ENCODE results near the gene AURKA. TPM values are rescaled to one million over a fixed set of nuclear protein-coding genes. Genes with fewer than 3 reads are reported as not detected.

The AURKA gene
- total RNA-seq, 1 experiment from 2014 or later, result 139 TPM

- H3K9me3 ChIP-seq (ENCODE audit: low read length), result no peaks in the 10 kb centered on the region
- no peak overlapping the region for H3K27ac ChIP-seq (ENCODE audit: low read length)
- TF ChIP-seq CTCF (conservative IDR thresholded peaks at IDR 0.05; ENCODE audit: low read depth, low read length) (no peak), EZH2 (IDR thresholded peaks at IDR 0.05; ENCODE audit: low read length, unreplicated experiment) (no peak), EZH2phosphoT487 (IDR thresholded peaks at IDR 0.05; ENCODE audit: borderline replicate concordance, low read length) (no peak)
- no peak for DNase-seq
- ChIA-PET CTCF (no interaction called here), POLR2A (ENCODE audit: unreplicated experiment) (no interaction called here)
- H3K9ac ChIP-seq (ENCODE audit: low read length), result no peak overlapping the region
- no peaks in the 10 kb centered on the region for H3K4me1 ChIP-seq (ENCODE audit: insufficient read depth, low read length)
- peaks cover 43% of the 10 kb centered on the region for H3K27me3 ChIP-seq (ENCODE audit: low read length)
- H3F3A ChIP-seq (ENCODE audit: low read length, unreplicated experiment), result no peaks in the 10 kb centered on the region
- H3K9me2 ChIP-seq (replicated peaks; ENCODE audit: low read length), result no peaks in the 10 kb centered on the region
- no TSS peak for BruUV-seq (replicated peaks)
- no peak overlapping the region for H3K4me2 ChIP-seq (ENCODE audit: low read length)
- H3K4me3 ChIP-seq (ENCODE audit: low read length), result no peak overlapping the region
- no peaks in the 10 kb centered on the region for H3K36me3 ChIP-seq (ENCODE audit: low read depth, low read length)
- intact Hi-C loops (cut with micrococcal nuclease), result no loop called here
- no peak for ATAC-seq
- H2AFZ ChIP-seq (ENCODE audit: low read length), result no peak overlapping the region
- H3K79me2 ChIP-seq (ENCODE audit: low read length), result no peaks in the 10 kb centered on the region
- no peaks in the 10 kb centered on the region for H4K20me1 ChIP-seq (ENCODE audit: low read length)
Observed at GRCh38 chr20:56323206-56323605, 68.8 kb downstream of the AURKA start.

- no peak for TF ChIP-seq CTCF (conservative IDR thresholded peaks at IDR 0.05; ENCODE audit: low read depth, low read length)
- TF ChIP-seq EZH2 (IDR thresholded peaks at IDR 0.05; ENCODE audit: low read length, unreplicated experiment), result no peak
- TF ChIP-seq EZH2phosphoT487 (IDR thresholded peaks at IDR 0.05; ENCODE audit: borderline replicate concordance, low read length), result no peak
Observed at GRCh38 chr20:56322681-56323080, 69.3 kb downstream of the AURKA start.

More at GRCh38 chr20:56322681-56323080, 69.3 kb downstream of the AURKA start:
- CTCF ChIA-PET, result no interaction called here
- Histone ChIP-seq H4K20me1 (ENCODE audit: low read length) (no peaks in the 10 kb centered on the region), H3K4me3 (ENCODE audit: low read length) (no peak overlapping the region), H3K9me3 (ENCODE audit: low read length) (no peaks in the 10 kb centered on the region), H3K4me1 (ENCODE audit: insufficient read depth, low read length) (no peaks in the 10 kb centered on the region), H2AFZ (ENCODE audit: low read length) (no peak overlapping the region), H3K9ac (ENCODE audit: low read length) (no peak overlapping the region), H3F3A (ENCODE audit: low read length, unreplicated experiment) (no peaks in the 10 kb centered on the region), H3K27me3 (ENCODE audit: low read length) (peaks cover 48% of the 10 kb centered on the region), H3K36me3 (ENCODE audit: low read depth, low read length) (no peaks in the 10 kb centered on the region), H3K9me2 (replicated peaks; ENCODE audit: low read length) (no peaks in the 10 kb centered on the region), H3K79me2 (ENCODE audit: low read length) (no peaks in the 10 kb centered on the region), H3K27ac (ENCODE audit: low read length) (no peak overlapping the region), H3K4me2 (ENCODE audit: low read length) (no peak overlapping the region)
- POLR2A ChIA-PET (ENCODE audit: unreplicated experiment), result no interaction called here
- ATAC-seq, result no peak
- DNase-seq, result no peak
- BruUV-seq (replicated peaks), result no TSS peak
- intact Hi-C loops (cut with micrococcal nuclease), result no loop called here

Other genes with a start within 250 kb of the AURKA start
- gene MC3R, start 143.5 kb downstream of the AURKA start, total RNA-seq (2014; rRNA removed), result not detected in 2 replicates
- 27.8 and 37.9 TPM in 2 replicates for gene FAM210B, start 33.2 kb downstream of the AURKA start, total RNA-seq (2014; rRNA removed)
- gene CSTF1, start 430 bp upstream of the AURKA start, total RNA-seq (2014; rRNA removed), result 48.9 and 60.2 TPM in 2 replicates
- 0.04 and 0.17 TPM in 2 replicates for gene CASS4, start 20.0 kb upstream of the AURKA start, total RNA-seq (2014; rRNA removed)
- 122 and 149 TPM in 2 replicates for gene RTF2, start 76.4 kb upstream of the AURKA start, total RNA-seq (2014; rRNA removed)
- gene FAM209A, start 132.5 kb upstream of the AURKA start, total RNA-seq (2014; rRNA removed), result 0.51 and 0.92 TPM in 2 replicates
- gene FAM209B, start 141.0 kb upstream of the AURKA start, total RNA-seq (2014; rRNA removed), result 0.58 TPM in 1 of 2 replicates, not detected in the other
- gene TFAP2C, start 237.1 kb upstream of the AURKA start, total RNA-seq (2014; rRNA removed), result 36.3 and 37.6 TPM in 2 replicates